HG03066 (cell line): ENCODE measurements around the gene DEFB131A.
"Not testable (repeated sequence)": the region's sequence is repeated elsewhere in the genome, so short reads cannot be mapped to it uniquely, and the experiment has no call there.

Source experiments
- ATAC-seq: cut with Tn5 transposase; IDR thresholded peaks from one replicate; pipeline ENCODE4 v1.9.1; 2021; ENCODE audit warnings: low read depth; ENCODE audit not compliant: unreplicated experiment

DEFB131A gene, protein sequence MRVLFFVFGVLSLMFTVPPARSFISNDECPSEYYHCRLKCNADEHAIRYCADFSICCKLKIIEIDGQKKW

DNA sequence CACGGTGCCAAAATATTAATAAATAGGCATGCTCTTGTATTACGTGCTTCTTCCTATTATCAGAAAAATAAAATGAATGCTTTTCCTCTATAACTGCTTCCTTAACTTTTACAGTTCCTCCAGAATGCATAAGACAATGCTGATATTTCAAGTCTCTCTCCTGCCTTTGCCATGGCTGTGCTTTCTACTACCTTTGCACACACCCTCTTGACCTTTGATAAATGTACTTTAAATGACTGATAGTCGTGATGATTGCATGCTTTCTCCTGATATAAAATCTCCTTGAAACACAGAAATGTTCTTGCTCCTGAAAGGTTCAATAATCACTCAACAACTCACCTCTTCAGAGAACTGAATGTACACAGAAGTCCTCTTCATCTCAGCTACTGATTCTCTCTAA lies at the start of gene DEFB131A:
DEFB131A (plus strand) TSS at position 301 of the 400 bp plus-strand sequence. CDS start 120 bp downstream, outside the sequence.
- ATAC-seq: not testable (repeated sequence)

DNA sequence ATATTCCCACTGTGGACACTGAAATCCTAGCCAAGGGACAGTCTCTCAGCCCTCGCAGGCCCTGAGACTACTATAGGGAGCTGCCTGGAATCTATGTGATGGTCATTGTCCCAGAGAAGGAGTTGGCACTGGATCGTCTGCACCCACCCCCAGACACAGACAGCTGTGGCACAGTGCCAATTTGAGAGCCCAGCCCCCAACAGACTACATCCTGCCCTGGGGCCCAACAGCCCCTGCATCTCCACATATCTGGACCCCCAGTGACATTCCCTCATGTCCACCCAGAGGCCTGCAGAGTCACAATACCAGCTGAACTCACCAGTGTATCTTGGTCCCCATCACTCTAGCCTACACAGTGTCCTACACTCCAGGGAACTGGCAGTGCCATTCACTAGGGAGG lies 38.4 kb upstream of the DEFB131A start:
- not testable (repeated sequence) for ATAC-seq

DNA sequence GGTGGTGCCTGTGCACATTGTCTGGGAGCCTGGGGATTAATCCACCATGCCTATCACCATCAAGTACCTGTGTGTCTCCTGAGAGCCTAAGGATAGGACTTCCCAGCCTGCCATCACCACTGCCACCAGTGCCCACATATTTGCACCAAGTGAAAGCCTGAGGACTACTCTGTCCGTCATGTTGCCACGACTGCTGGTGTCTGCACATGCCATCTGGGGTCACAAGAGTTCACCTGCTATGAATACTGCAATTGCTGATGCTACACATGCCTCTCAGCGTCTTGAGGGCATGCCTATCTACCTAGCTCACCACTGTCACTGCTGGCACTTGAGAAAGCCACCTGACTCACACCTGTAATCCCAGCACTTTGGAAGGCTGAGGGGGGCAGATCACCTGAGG lies 37.7 kb upstream of the DEFB131A start:
- ATAC-seq: not testable (repeated sequence)

DNA sequence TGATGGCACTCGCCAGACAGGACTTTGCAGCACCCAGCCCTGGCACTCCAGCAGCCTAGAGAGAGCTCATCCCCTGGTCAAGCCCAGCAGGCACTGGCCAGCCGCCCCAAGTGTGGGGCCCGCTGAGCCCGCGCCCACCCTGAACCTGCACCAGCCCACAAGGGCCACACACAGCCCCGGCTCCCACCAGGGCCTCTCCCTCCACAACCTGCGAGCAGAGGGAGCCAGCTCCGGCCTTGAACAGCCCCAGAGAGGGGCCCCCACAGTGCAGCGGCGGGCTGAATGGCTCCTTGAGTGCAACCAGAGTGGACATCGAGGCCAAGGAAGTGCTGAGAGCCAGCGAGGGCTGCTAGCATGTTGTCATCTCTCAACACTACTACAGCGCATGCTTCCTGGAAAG lies 34.4 kb upstream of the DEFB131A start:
- ATAC-seq: no peak

DNA sequence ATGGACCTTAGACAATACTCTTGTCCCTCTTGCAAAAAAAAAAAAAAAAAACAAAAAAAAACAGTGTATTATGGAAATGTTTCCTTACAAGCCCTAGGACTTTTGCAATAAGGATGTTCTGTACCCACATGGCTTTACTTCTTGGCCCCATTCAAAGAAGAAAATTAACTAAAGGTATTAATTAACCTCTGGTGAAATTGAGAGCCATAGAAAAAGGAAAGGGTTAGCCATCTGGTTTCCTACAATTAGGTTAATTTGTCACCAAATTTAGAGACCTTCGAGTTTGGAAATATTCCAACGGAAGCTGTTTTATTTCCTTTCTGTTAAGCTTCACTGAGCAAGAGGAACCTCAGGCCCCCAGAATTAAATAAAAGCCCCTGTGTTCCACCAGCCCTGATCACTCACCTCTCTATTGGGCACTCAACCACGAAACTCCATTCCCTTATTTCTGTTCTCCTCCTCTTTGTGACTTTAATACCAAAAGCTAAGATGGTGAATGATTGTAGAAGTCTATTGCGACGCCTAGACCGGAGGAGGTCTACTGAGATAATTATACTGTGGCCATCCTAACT lies 22.2 kb upstream of the DEFB131A start:
- not testable (repeated sequence) for ATAC-seq

DNA sequence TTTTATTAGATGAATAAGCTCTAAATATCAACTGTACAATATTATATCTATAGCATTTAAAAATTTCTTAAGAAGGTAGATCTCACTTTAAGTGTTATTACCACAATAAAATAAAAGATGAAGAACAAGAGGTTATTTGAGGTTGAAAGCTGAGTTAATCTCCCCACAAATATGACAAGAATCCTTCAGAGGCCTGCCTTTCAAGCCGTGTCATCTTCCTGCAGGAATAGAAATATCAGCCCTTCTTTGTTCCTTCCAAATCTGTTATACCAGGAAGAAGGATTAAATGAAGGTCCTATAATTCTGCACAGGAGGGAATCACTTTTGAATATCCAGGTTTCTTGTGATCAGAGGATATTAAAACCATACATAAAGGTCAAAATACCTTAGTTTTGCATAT lies 18.3 kb upstream of the DEFB131A start:
- ATAC-seq: not testable (repeated sequence)

DNA sequence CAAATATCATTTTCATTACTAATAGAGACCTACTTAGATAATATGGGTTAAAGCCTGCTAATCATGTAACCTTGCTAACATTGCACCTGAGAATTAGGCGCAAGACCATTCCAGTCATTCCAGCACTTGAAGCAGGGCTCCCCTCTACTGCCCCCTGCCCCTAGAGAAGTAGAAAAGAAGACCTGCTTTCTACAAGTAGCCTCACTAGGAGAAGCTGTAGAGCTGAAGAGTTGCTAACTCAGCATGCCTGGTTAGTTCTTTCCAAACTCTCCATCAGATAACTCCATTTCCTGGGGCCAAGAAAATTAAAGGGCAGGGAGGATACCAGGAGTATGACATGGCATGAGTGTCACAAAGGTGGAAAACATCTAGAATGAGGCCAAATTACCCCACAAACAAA lies 14.2 kb upstream of the DEFB131A start:
- ATAC-seq: not testable (repeated sequence)

DNA sequence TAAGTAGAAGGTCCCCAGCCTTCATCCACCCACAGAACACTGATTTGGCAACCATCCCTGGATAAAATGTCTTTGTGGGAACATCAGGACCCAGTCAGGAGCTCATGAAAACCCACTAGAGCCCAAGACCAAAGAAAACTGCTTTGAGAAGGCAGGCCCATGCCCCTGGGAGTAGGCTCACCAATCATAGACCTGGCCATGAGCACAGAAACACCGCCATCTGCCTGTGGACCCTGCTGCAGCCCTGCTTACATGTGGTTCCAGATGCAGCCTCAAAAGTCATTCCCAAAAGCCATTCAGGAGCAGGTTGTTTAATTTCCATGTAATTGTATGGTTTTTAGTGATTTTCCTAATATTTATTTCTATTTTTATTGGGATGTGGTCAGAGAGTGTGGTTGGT lies 10.9 kb upstream of the DEFB131A start:
- not testable (repeated sequence) for ATAC-seq

DNA sequence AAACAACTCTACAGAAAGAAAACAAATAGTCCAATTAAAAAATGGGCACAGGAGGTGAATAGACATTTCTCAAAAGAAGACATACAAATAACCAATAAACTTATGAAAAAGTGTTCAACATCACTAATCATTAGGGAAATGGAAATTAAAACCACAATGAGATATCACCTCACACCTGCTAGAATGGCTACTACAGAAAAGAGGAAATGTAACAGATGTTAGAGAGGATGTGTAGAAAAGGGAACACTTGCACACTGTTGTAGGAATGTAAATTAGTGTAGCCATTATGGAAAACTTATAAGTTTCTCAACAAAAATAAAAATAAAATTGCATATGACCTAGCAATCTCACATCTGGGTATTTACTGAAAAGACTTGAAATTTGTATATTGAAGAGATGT lies 7.5 kb upstream of the DEFB131A start:
- ATAC-seq: not testable (repeated sequence)

DNA sequence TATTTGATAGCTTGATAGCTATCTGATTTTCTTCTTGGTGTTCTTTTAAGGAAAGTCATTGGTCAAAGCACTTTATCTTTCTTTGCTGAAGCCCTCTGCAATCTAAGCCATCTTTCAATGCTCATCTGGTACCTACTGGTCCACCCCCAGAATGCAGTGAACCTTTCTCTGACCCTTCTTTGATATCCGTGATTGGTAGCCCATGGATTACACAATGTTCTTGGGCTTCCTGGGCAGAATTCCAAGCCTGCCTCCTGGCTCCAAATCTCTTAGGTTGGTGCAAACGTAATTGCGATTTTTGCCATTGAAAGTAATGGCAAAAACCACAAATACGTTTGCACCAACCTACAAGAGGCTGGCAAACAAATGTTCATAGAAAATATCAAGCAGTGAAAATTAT lies 1.9 kb upstream of the DEFB131A start:
- ATAC-seq: not testable (repeated sequence)

DNA sequence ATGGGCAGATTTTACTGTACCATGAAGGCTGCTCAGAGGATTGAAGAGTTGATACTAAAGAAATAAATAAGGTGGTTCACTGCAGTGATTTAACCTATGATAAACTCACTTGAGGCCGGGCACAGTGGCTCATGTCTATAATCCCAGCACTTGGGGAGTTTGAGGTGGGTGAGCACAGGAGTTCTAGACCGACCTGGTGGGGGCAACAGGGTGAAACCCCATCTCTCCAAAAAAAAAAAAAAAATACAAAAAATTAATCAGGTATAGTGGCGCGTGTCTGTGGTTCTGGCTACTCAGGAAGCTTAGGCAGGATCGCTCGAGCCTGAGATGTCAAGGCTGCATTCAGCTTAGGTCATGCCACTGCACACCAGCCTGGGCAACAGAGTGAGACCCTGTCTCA lies 467 bp downstream of the DEFB131A start:
- ATAC-seq: not testable (repeated sequence)

DNA sequence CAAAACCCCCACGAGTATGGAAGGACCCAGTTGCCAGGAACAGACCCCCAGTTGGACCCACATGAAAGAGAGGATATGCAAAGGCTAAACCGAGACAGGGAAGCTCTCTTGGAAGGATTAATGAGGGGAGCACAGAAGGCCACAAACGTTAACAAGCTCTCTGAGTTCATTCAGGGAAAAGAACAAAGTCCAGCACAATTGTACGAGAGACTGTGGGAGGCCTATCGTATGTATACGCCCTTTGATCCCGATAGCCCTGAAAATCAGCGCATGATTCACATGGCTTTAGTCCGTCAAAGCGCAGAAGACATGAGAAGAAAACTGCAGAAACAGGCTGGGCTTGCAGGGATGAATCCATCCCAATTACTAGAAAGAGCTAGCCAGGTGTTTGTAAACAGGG lies 8.0 kb downstream of the DEFB131A start:
- ATAC-seq: not testable (repeated sequence)

DNA sequence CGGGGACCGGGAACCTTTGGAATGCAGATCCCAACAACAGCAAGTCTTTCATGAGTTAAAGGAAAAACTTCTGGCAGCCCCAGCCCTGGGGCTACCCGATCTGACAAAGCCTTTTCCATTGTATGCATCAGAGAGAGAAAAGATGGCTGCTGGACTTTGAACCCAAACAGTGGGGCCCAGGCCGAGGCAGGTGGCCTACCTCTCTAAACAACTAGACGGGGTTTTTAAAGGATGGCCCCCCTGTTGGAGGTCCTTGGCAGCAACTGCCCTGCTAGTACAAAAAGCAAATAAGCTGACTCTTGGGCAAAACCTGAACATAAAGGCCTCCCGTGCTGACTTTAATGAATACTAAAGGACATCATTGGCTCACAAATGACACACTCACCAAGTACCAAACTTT lies 10.1 kb downstream of the DEFB131A start:
- ATAC-seq: not testable (repeated sequence)

DNA sequence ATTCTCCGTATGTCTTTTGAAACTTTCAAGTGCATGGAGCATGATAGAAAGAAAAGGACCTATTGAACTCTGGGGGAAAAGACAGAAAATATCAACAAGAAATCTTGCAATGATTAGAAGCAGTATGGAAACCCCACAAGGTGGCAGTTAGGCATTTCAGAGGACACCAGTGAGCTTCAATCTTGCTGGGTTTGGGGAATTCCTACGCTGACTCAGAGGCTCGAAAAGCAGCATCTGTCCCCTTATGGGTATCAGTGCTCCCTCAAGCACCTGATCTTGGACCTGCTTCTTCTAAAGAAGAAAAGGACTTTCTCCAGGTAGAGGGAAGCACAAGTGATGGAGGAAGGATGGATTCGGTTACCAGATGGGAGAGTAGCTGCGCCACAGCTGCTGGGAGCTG lies 10.8 kb downstream of the DEFB131A start:
- not testable (repeated sequence) for ATAC-seq

DNA sequence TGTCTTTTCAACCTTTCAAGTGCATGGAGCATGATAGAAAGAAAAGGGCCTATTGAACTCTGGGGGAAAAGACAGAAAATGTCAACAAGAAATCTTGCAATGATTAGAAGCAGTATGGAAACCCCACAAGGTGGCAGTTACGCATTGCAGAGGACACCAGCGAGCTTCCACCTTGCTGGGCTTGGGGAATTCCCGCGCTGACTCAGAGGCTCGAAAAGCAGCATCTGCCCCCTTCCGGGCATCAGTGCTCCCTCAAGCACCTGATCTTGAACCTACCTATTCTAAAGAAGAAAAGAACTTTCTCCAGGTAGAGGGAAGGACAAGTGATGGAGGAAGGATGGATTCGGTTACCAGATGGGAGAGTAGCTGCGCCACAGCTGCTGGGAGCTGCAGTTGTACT lies 35.3 kb downstream of the DEFB131A start:
- not testable (repeated sequence) for ATAC-seq

DNA sequence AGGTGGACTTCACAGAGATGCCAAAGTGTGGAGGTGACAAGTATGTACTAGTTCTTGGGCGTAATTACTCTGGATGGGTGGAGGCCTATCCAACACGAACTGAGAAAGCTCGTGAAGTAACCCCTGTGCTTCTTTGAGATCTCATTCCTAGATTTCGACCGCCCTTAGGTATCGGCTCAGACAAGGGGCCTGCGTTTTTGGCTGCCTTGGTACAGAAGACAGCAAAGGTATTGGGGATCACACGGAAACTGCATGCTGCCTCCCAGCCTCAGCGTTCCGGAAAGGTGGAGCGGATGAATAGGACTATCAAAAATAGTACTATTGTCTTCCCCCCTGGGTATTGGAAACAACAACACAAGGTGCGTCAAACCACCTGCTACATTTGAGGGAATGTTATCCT lies 35.9 kb downstream of the DEFB131A start:
- not testable (repeated sequence) for ATAC-seq

DNA sequence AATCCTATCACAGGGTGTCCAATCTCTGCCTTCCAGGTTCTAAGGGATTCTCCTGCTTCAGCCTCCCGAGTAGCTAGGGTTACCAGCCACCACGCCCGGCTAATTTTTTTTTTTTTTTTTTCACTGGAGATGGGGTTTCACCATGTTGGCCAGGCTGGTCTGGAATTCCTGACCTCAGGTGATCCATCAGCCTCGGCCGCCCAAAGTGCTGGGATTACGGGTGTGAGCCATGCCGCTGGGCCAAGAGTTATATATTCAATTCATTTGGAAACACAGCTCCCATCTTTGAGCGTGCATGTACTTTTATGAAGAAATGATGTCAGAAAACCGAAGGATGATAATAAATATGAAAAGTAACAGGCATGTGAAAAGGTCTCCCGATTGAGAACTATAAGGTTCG lies 38.7 kb downstream of the DEFB131A start:
- ATAC-seq: not testable (repeated sequence)

DNA sequence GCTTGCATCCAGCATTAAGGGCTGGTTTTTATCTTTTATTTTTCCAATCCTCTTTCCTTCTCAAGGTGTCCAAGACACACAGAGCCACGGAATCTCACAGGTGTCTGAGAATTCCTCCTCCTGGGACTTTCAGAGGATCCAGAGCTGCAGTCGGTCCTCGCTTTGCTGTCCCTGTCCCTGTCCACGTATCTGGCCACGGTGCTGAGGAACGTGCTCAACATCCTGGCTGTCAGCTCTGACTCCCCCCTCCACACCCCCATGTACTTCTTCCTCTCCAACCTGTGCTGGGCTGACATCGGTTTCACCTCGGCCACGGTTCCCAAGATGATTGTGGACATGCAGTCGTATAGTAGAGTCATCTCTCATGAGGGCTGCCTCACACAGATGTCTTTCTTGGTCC lies 39.5 kb downstream of the DEFB131A start:
- not testable (repeated sequence) for ATAC-seq

DNA sequence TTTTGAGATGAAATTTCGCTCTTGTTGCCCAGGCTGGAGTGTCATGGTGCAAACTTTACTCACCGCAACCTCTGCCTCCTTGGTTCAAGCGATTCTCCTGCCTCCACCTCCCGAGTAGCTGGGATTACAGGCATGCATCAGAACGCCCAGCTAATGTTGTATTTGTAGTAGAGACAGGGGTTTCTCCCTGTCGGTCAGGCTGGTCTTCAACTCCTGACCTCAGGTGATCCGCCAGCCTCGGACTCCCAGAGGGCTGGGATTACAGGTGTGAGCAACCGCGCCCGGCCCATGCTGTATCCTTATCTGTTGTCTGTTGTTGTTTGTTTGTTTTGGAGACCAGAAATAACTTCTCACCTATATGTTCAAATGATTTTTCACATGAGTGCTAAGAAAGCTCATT lies 42.7 kb downstream of the DEFB131A start:
- ATAC-seq: not testable (repeated sequence)

DNA sequence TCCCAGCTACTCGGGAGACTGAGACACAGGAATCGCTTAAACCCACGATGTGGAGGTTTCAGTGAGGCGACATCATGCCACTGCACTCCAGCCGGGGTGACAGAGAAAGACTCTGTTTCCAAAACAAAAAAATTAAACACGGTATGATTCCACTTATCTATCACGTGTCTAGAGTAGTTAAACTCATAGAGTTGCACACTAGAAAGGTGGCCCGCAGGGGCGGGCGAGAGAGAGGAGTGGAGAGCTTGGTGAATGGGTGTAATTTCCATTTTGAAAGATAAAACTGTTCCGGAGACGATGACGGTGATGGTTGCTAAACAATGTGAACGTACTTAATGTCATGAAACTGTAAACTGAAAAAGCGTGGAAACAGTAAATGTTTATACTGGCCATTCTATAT lies 44.6 kb downstream of the DEFB131A start:
- ATAC-seq: not testable (repeated sequence)

DNA sequence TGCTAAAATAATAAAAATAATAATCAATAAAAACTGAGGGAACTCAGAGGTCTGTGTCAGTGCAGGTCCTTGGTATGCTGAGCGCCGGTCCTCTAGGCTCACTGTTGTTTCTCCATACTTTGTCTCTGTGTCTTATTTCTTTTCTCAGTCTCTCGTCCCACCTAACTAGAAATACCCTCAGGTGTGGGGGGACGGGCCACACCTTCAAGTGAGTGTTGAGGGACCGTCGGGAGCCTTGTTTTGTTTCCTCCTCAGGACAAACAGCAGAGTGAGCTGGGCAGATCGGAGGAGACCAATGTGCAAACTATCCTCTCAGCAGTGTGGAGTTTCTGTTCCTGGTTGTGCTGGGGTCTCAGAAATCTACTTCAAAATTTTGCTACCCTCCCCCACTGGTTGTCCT lies 46.3 kb downstream of the DEFB131A start:
- not testable (repeated sequence) for ATAC-seq

DNA sequence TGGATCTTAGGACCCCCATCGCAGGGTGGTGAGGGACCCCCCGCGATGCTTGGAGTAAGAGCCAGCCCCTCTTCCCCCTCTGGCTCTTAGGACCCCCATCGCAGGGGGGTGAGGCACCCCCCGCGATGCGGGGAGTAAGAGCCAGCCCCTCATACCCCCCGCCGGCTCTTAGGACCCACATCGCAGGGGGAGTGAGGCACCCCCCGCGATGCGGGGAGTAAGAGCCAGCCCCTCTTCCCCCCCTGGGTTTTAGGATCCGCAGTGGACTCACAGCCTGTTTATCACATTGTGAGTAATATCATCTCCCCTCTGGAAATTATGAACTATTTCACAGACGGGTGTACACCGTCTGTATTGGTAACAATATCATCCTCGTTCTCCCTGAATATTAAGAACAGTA lies 46.8 kb downstream of the DEFB131A start:
- not testable (repeated sequence) for ATAC-seq

DNA sequence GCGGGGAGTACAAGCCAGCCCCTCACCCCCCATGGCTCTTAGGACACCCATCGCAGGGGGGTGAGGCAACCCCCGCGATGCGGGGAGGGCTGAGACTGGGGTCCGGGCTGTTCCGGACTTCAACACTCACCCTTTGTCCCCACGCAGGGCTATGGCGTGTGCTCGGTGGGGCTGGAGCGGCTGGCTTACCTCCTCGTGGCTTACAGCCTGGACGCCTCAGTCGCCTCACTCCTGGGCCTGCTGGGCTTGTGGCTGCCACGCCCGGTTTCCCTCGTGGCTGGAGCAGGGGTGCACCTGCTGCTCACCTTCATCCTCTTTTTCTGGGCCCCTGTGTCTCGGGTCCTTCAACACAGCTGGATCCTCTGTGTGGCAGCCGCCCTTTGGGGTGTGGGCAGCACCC lies 49.4 kb downstream of the DEFB131A start:
- ATAC-seq: not testable (repeated sequence)
